Tibial artery (tissue), 4 donors: ENCODE data around the gene GRIN3B.

ENCODE experiments used
- DNase-seq, 2 donors: peaks; one replicate each; pipeline ENCODE4 v3.0.0-alpha.2; 2019
- H3K27ac ChIP-seq, 2 donors: fragments of 200-600 bp; sonication (generic) in 1 of 2; 1 replicate in 1 of 2; 2 replicates in 1 of 2; pipeline ENCODE4 v1.5.1; 2018 to 2019; ENCODE audit warnings: mild to moderate bottlenecking in 1 of 2
- H3K27me3 ChIP-seq, 2 donors: fragments of 200-600 bp; sonication (generic) in 1 of 2; one replicate each; pipeline versions ENCODE4 v1.5.1 to v1.6.0; 2016 to 2019
- H3K36me3 ChIP-seq, 3 donors: fragments of 200-600 bp; sonication (generic) in 2 of 3; one replicate each; pipeline ENCODE4 v1.5.1; 2016 to 2019; ENCODE audit warnings: mild to moderate bottlenecking in 2 of 3
- H3K4me1 ChIP-seq, 4 donors: fragments of 200-600 bp; sonication (generic) in 2 of 4; 1 replicate in 3 of 4; 2 replicates in 1 of 4; pipeline ENCODE4 v1.5.1; 2016 to 2019
- H3K4me3 ChIP-seq, 2 donors: fragments of 200-600 bp; sonication (generic) in 1 of 2; 1 replicate in 1 of 2; 2 replicates in 1 of 2; pipeline ENCODE4 v1.5.1; 2018 to 2019; ENCODE audit warnings: mild to moderate bottlenecking in 2 of 2
- H3K9me3 ChIP-seq, 3 donors: fragments of 200-600 bp; sonication (generic) in 1 of 3; one replicate each; pipeline ENCODE4 v1.5.1; 2016 to 2019
- CTCF ChIP-seq, 2 experiments: fragments of 200-600 bp in 1 of 2; fragments of 450-650 bp in 1 of 2; IDR thresholded peaks; one replicate each; pipeline ENCODE4 v1.5.1; 2017 to 2019; ENCODE audit warnings: antibody characterized with exemption in 2 of 2, mild to moderate bottlenecking in 1 of 2, moderate library complexity in 1 of 2
- intact Hi-C: fragments of 100-400 bp; cut with DNase I; formaldehyde crosslinking; loops from one replicate; pipeline ENCODE4 v1.15.0; 2023; ENCODE audit warnings: low total_unique reads

GRIN3B gene

GRCh38 chr19:964116-964520 is 36.1 kb upstream of the GRIN3B start:
- Histone ChIP-seq H3K4me1 (no peaks in the 10 kb centered on the region), H3K27me3 (peaks cover 0 to 3% of the 10 kb centered on the region in 2 donors), H3K27ac (no peak overlapping the region), H3K36me3 (peaks cover 0 to 43% (median 35%) of the 10 kb centered on the region in 3 donors), H3K4me3 (no peak overlapping the region), H3K9me3 (no peaks in the 10 kb centered on the region)
- intact Hi-C loops: no loop called here
- no peak for TF ChIP-seq CTCF (IDR thresholded peaks at IDR 0.05)
- DNase-seq: no peak

- DNase-seq: no peak
- Histone ChIP-seq H3K4me1 (no peaks in the 10 kb centered on the region), H3K27me3 (peaks cover 0 to 3% of the 10 kb centered on the region in 2 donors), H3K27ac (no peak overlapping the region), H3K9me3 (no peaks in the 10 kb centered on the region), H3K4me3 (no peak overlapping the region), H3K36me3 (peaks cover 0 to 50% (median 42%) of the 10 kb centered on the region in 3 donors)
- intact Hi-C loops: no loop called here
- no peak for TF ChIP-seq CTCF (IDR thresholded peaks at IDR 0.05)
Measured at GRCh38 chr19:964761-965694, 35.2 kb upstream of the GRIN3B start.

- Histone ChIP-seq H3K9me3 (peaks cover 0 to 9% (median 5%) of the 10 kb centered on the region in 3 donors), H3K27ac (no peak overlapping the region), H3K4me3 (no peak overlapping the region), H3K27me3 (no peaks in the 10 kb centered on the region), H3K36me3 (peaks cover 8 to 65% (median 57%) of the 10 kb centered on the region in 3 donors), H3K4me1 (no peaks in the 10 kb centered on the region)
- intact Hi-C loops: no loop called here
- TF ChIP-seq CTCF (IDR thresholded peaks at IDR 0.05): no peak
- no peak for DNase-seq
Measured at GRCh38 chr19:966485-967088, 33.6 kb upstream of the GRIN3B start.

- TF ChIP-seq CTCF (IDR thresholded peaks at IDR 0.05): peak in 1 of 2 experiments; percentile 29
- Histone ChIP-seq H3K27ac (no peak overlapping the region), H3K9me3 (peaks cover 0 to 11% (median 5%) of the 10 kb centered on the region in 3 donors), H3K4me3 (no peak overlapping the region), H3K4me1 (no peaks in the 10 kb centered on the region), H3K27me3 (peaks cover 0 to 19% of the 10 kb centered on the region in 2 donors), H3K36me3 (peaks cover 8 to 53% (median 50%) of the 10 kb centered on the region in 3 donors)
- intact Hi-C loops: no loop called here
- DNase-seq: no peak
Measured at GRCh38 chr19:970695-971094, 29.5 kb upstream of the GRIN3B start.

- Histone ChIP-seq H3K9me3 (peaks cover 0 to 11% (median 5%) of the 10 kb centered on the region in 3 donors), H3K4me1 (no peaks in the 10 kb centered on the region), H3K36me3 (peaks cover 8 to 48% (median 43%) of the 10 kb centered on the region in 3 donors), H3K4me3 (no peak overlapping the region), H3K27me3 (peaks cover 0 to 24% of the 10 kb centered on the region in 2 donors), H3K27ac (no peak overlapping the region)
- no peak for TF ChIP-seq CTCF (IDR thresholded peaks at IDR 0.05)
- DNase-seq: no peak
- intact Hi-C loops: no loop called here
Measured at GRCh38 chr19:971795-972194, 28.4 kb upstream of the GRIN3B start.
